HepG2 (cell line): ENCODE data around the gene CD7. TPM values are rescaled to one million over a fixed set of nuclear protein-coding genes. Genes with fewer than 3 reads are reported as not detected.
"Not testable (repeated sequence)": the region's sequence is repeated elsewhere in the genome, so short reads cannot be mapped to it uniquely, and the experiment has no call there.

Experiments
- ATAC-seq: fragments of 200-7000 bp; cut with Tn5 transposase; 3 replicates; pipeline ENCODE4 v1.9.1; 2020; ENCODE audit warnings: mild to moderate bottlenecking, moderate library complexity
- BruUV-seq: library from RNA; stranded (reverse); fragments of 400-500 nt; replicated peaks from 2 replicates; lab custom pipeline; 2021; lab: Mats Ljungman, UMichigan
- CTCF ChIA-PET: fragments of 300-600 bp; formaldehyde crosslinking; extraction: SDS; loops from one replicate; lab custom pipeline; 2021; ENCODE audit warnings: low total read pairs, inconsistent platforms, low intra/inter-chr PET ratio; lab: Yijun Ruan, JAX
- POLR2A ChIA-PET: fragments of 350-600 bp; sonication (Branson Sonifier 250); formaldehyde crosslinking; loops from one replicate; lab custom pipeline; 2020; ENCODE audit warnings: antibody characterized with exemption, inconsistent platforms; lab: Yijun Ruan, JAX
- DNase-seq: peaks from one replicate; pipeline ENCODE4 v3.0.0-alpha.2; 2015; ENCODE audit warnings: low spot score
- FAIRE-seq: peaks from 3 replicates; lab custom pipeline; 2011; peaks lifted over from hg19 to GRCh38; lab: Jason Lieb, UNC
- H2AFZ ChIP-seq: one replicate; pipeline ENCODE4 v1.6.1; 2011; ENCODE audit warnings: low read length, inconsistent platforms
- H3K27ac ChIP-seq: fragments of 300-600 bp; 3 replicates; pipeline ENCODE4 v1.8.0; 2011; ENCODE audit warnings: mixed run types, mild to moderate bottlenecking, mixed read lengths, low read length, inconsistent platforms; ENCODE audit not compliant: insufficient read depth; ENCODE audit errors: extremely low read length
- H3K27me3 ChIP-seq, 2 experiments: fragments of 200-600 bp in 1 of 2; 2 replicates in 1 of 2; 3 replicates in 1 of 2; pipeline versions ENCODE4 v1.6.0 to v1.8.0; 2011; ENCODE audit warnings: low read length in 2 of 2, mild to moderate bottlenecking in 2 of 2, moderate library complexity in 2 of 2, inconsistent platforms in 1 of 2; ENCODE audit not compliant: insufficient read depth in 2 of 2, control insufficient read depth in 1 of 2
- H3K36me3 ChIP-seq, 2 experiments: fragments of 200-600 bp in 1 of 2; replicated peaks in 1 of 2; 2 replicates in 1 of 2; 3 replicates in 1 of 2; pipeline versions ENCODE4 v1.5.1 to v1.8.0; 2011; ENCODE audit warnings: low read length in 2 of 2, inconsistent platforms in 1 of 2; ENCODE audit not compliant: insufficient read depth in 2 of 2, control insufficient read depth in 1 of 2
- H3K4me1 ChIP-seq: 2 replicates; pipeline ENCODE4 v1.5.1; 2012; ENCODE audit warnings: low read length, inconsistent platforms; ENCODE audit not compliant: insufficient read depth
- H3K4me2 ChIP-seq: 2 replicates; pipeline ENCODE4 v1.6.0; 2011; ENCODE audit warnings: low read depth, low read length, inconsistent platforms
- H3K4me3 ChIP-seq, 3 experiments: fragments of 200-600 bp in 1 of 3; sonication (generic), shearing (Covaris generic) in 1 of 3; replicated peaks in 1 of 3; 2 replicates each; pipeline ENCODE4 v1.5.1; 2011 to 2016; ENCODE audit warnings: low read length in 3 of 3, inconsistent platforms in 2 of 3, low read depth in 2 of 3, mild to moderate bottlenecking in 2 of 3, control low read depth in 1 of 3, mixed read lengths in 1 of 3; ENCODE audit not compliant: insufficient read depth in 1 of 3
- H3K79me2 ChIP-seq: one replicate; pipeline ENCODE4 v1.6.1; 2011; ENCODE audit warnings: low read length, inconsistent platforms; ENCODE audit not compliant: insufficient read depth
- H3K9ac ChIP-seq: 2 replicates; pipeline ENCODE4 v1.6.0; 2011; ENCODE audit warnings: mild to moderate bottlenecking, low read depth, low read length, inconsistent platforms; ENCODE audit not compliant: insufficient read depth
- H3K9me3 ChIP-seq: 2 replicates; pipeline ENCODE4 v1.5.1; 2012; ENCODE audit warnings: mild to moderate bottlenecking, low read length
- H4K20me1 ChIP-seq: 2 replicates; pipeline ENCODE4 v1.6.0; 2011; ENCODE audit warnings: inconsistent platforms, mild to moderate bottlenecking, low read length, moderate library complexity; ENCODE audit not compliant: insufficient read depth
- KAT7 ChIP-seq: IDR thresholded peaks from 2 replicates; pipeline ENCODE4 v1.6.1; 2018; ENCODE audit warnings: borderline replicate concordance, missing compliant biosample characterization
- KDM5B ChIP-seq: sonication (generic); formaldehyde crosslinking; IDR thresholded peaks from 2 replicates; pipeline ENCODE4 v1.4.0; 2020; ENCODE audit warnings: missing genetic modification reagents, mild to moderate bottlenecking, borderline replicate concordance
- RARA ChIP-seq: IDR thresholded peaks from 2 replicates; pipeline ENCODE4 v1.6.1; 2016; ENCODE audit warnings: missing genetic modification reagents, missing compliant biosample characterization
- ZBTB38 ChIP-seq: sonication (generic); formaldehyde crosslinking; IDR thresholded peaks from 2 replicates; pipeline ENCODE4 v1.5.1; 2020; ENCODE audit warnings: mild to moderate bottlenecking, missing genetic modification reagents
- ZNF501 ChIP-seq: sonication (generic); formaldehyde crosslinking; IDR thresholded peaks from 2 replicates; pipeline ENCODE4 v1.5.1; 2020; ENCODE audit warnings: mild to moderate bottlenecking, moderate library complexity, missing genetic modification reagents
- ZNF788 ChIP-seq: sonication (generic); formaldehyde crosslinking; IDR thresholded peaks from 2 replicates; pipeline ENCODE4 v1.5.0; 2020; ENCODE audit warnings: mild to moderate bottlenecking, missing genetic modification reagents, borderline replicate concordance
- WGBS: methylation state at CpG from one replicate; pipeline ENCODE4 v1.1.6; 2017; ENCODE audit warnings: low lambda C conversion rate; 5-methylcytosine and 5-hydroxymethylcytosine counted together
- in situ Hi-C: cut with HindIII; loops from 2 replicates; pipeline ENCODE4 v1.10.0; 2017; ENCODE audit warnings: low pct_unique_long_range_greater_than_20kb; ENCODE audit not compliant: extremely low pct_ligation_motif_present
- intact Hi-C: fragments of 100-400 bp; cut with micrococcal nuclease; formaldehyde crosslinking; loops from one replicate; pipeline ENCODE4 v1.10.0; 2022; ENCODE audit not compliant: unreplicated experiment
- polyA plus RNA-seq, 8 experiments: library from polyadenylated mRNA; depleted of rRNA in 3 of 8; stranded (reverse) in 7 of 8; unstranded in 1 of 8; fragments of >200 nt; fragmentation: Illumina TruSeq in 4 of 8; extraction: Trizol in 4 of 8; gene quantifications; 2 replicates each; pipeline versions ENCODE4 v1.2.1 to v1.2.3, GENCODE V29; 2011 to 2016; ENCODE audit warnings: low read depth in 4 of 8, missing spikeins in 1 of 8, mixed read lengths in 1 of 8; ENCODE audit not compliant: insufficient read depth in 1 of 8
- total RNA-seq, 5 experiments: library from RNA; depleted of rRNA; stranded (reverse); fragments of >200 nt; fragmentation: Illumina TruSeq; extraction: Trizol; gene quantifications; 2 replicates each; pipeline ENCODE4 v1.2.3, GENCODE V29; 2016; ENCODE audit warnings: low read depth in 1 of 5
- TF ChIP-seq, protein P1 (sequence below): sonication (generic); formaldehyde crosslinking; IDR thresholded peaks from 2 replicates; pipeline ENCODE4 v1.5.0; 2020; ENCODE audit warnings: mild to moderate bottlenecking, missing genetic modification reagents

CD7 gene
- total and polyA plus RNA-seq, 2 of the 13 experiments (the other 11 are each of a cell fraction or from before 2014, with no cell fraction given): 67.6 to 76.4 TPM

DNA sequence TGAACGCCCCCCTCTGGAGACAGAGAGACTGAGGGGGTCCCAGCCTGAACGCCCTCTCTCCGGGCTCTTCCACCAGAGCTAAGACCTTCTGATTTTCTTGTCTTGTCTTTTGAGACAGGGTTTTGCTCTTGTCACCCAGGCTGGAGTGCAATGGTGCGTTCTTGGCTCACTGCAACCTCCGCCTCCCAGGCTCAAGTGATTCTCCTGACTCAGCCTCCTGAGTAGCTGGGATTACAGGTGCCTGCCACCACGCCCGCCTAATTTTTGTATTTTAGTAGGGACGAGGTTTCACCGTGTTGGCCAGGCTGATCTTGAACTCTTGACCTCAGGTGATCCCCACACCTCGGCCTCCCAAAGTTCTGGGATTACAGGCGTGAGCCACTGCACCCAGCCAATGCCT lies 30.6 kb upstream of the CD7 start:
- H3K4me3 ChIP-seq, H3K4me2 ChIP-seq, BruUV-seq, H3K36me3 ChIP-seq, H3K9me3 ChIP-seq, H2AFZ ChIP-seq, H3K27me3 ChIP-seq, in situ Hi-C loops, DNase-seq, H4K20me1 ChIP-seq, ATAC-seq, CTCF ChIA-PET, FAIRE-seq: not testable (repeated sequence)
- peaks cover 17% of the 10 kb centered on the region for H3K79me2 ChIP-seq
- peak overlapping the region; percentile 44; the same call in 1 of the 2 replicates for H3K9ac ChIP-seq
- intact Hi-C loops: loop anchor here (2.0 kb wide), 1 partner anchor 65 kb away; no protein-coding TSS in a partner anchor
- TF ChIP-seq KAT7 (CRISPR knock-in tag) (peak; percentile 36; the same call in 1 of the 2 replicates), RARA (CRISPR knock-in tag) (peak; percentile 46), ZNF501 (CRISPR knock-in tag) (0 out of 2 replicates have a peak, but pooled peaks have one; percentile 4), KDM5B (0 out of 2 replicates have a peak, but pooled peaks have one; percentile 16), ZBTB38 (CRISPR knock-in tag) (peak; percentile 75), ZNF788 (peak; percentile 19; the same call in 1 of the 2 replicates)
- TF ChIP-seq, protein P1, sequence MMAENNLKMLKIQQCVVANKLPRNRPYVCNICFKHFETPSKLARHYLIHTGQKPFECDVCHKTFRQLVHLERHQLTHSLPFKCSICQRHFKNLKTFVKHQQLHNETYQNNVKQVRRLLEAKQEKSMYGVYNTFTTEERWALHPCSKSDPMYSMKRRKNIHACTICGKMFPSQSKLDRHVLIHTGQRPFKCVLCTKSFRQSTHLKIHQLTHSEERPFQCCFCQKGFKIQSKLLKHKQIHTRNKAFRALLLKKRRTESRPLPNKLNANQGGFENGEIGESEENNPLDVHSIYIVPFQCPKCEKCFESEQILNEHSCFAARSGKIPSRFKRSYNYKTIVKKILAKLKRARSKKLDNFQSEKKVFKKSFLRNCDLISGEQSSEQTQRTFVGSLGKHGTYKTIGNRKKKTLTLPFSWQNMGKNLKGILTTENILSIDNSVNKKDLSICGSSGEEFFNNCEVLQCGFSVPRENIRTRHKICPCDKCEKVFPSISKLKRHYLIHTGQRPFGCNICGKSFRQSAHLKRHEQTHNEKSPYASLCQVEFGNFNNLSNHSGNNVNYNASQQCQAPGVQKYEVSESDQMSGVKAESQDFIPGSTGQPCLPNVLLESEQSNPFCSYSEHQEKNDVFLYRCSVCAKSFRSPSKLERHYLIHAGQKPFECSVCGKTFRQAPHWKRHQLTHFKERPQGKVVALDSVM (CRISPR knock-in tag): peak; percentile 70; the same call in 1 of the 2 replicates
- H3K4me1 ChIP-seq: peaks cover 94% of the 10 kb centered on the region
- POLR2A ChIA-PET: interaction anchor here (1.0 to 2.2 kb wide), 3 partner anchors 20 to 148 kb away, joined by 3 to 8 read pairs (median 6); no protein-coding TSS in a partner anchor
- 78% methylated on average over 11 of the region's 11 CpGs for whole genome bisulfite sequencing
- peak overlapping the region; percentile 28 for H3K27ac ChIP-seq
